DND-41 (cell line): Measurements from ENCODE around the gene SCN8A.

Experiments
- ATAC-seq: fragments of 200-7000 bp; cut with Tn5 transposase; 3 replicates; pipeline ENCODE4 v1.9.1; 2021; ENCODE audit warnings: low read depth; ENCODE audit not compliant: insufficient read depth
- DNase-seq: peaks from one replicate; pipeline ENCODE4 v3.0.0-alpha.2; 2020
- H2AFZ ChIP-seq: 2 replicates; pipeline ENCODE4 v1.6.0; 2012; ENCODE audit warnings: low read depth, low read length
- H3K27ac ChIP-seq: 2 replicates; pipeline ENCODE4 v1.5.1; 2012; ENCODE audit warnings: low read length, inconsistent platforms
- H3K27me3 ChIP-seq: fragments of 200-600 bp; sonication (generic); 2 replicates; pipeline ENCODE4 v1.6.0; 2012; ENCODE audit warnings: low read length, mild to moderate bottlenecking, inconsistent platforms; ENCODE audit not compliant: insufficient read depth, poor library complexity
- H3K36me3 ChIP-seq: 2 replicates; pipeline ENCODE4 v1.5.1; 2012; ENCODE audit warnings: low read length, inconsistent platforms; ENCODE audit not compliant: insufficient read depth
- H3K4me1 ChIP-seq: 2 replicates; pipeline ENCODE4 v1.5.1; 2012; ENCODE audit warnings: mild to moderate bottlenecking, low read length; ENCODE audit not compliant: insufficient read depth
- H3K4me2 ChIP-seq: 2 replicates; pipeline ENCODE4 v1.6.0; 2012; ENCODE audit warnings: mild to moderate bottlenecking, moderate library complexity, low read length, inconsistent platforms; ENCODE audit not compliant: insufficient read depth
- H3K4me3 ChIP-seq, 2 experiments: fragments of 200-600 bp in 1 of 2; shearing (Covaris generic) in 1 of 2; 2 replicates each; pipeline ENCODE4 v1.5.1; 2012 to 2016; ENCODE audit warnings: inconsistent platforms in 2 of 2, low read length in 2 of 2, mild to moderate bottlenecking in 2 of 2, low read depth in 1 of 2, moderate library complexity in 1 of 2
- H3K79me2 ChIP-seq: 2 replicates; pipeline ENCODE4 v1.6.0; 2012; ENCODE audit warnings: low read length, inconsistent platforms; ENCODE audit not compliant: insufficient read depth
- H3K9ac ChIP-seq: 2 replicates; pipeline ENCODE4 v1.6.0; 2012; ENCODE audit warnings: low read depth, mild to moderate bottlenecking, inconsistent platforms, low read length, moderate library complexity
- H3K9me3 ChIP-seq: 2 replicates; pipeline ENCODE4 v1.5.1; 2012; ENCODE audit warnings: low read length, moderate library complexity, mild to moderate bottlenecking, inconsistent platforms; ENCODE audit not compliant: insufficient read depth, severe bottlenecking
- H4K20me1 ChIP-seq: 2 replicates; pipeline ENCODE4 v1.6.0; 2012; ENCODE audit warnings: low read length; ENCODE audit not compliant: insufficient read depth
- CTCF ChIP-seq: IDR thresholded peaks from 2 replicates; pipeline ENCODE4 v1.5.1; 2012; ENCODE audit warnings: borderline replicate concordance, low read length, moderate library complexity, mild to moderate bottlenecking; ENCODE audit not compliant: poor library complexity, severe bottlenecking; ENCODE audit errors: extremely low read depth
- EZH2 ChIP-seq: IDR thresholded peaks from 3 replicates; pipeline ENCODE4 v1.6.1; 2012; ENCODE audit warnings: borderline replicate concordance, low read depth, mild to moderate bottlenecking, moderate library complexity, low read length, inconsistent platforms; ENCODE audit not compliant: severe bottlenecking

Gene SCN8A

GRCh38 chr12:51706206-51706605 is 115.2 kb downstream of the SCN8A start:
- no peak overlapping the region for H3K27ac ChIP-seq
- H2AFZ ChIP-seq, result no peak overlapping the region
- no peak for DNase-seq
- no peaks in the 10 kb centered on the region for H3K4me1 ChIP-seq
- H3K4me3 ChIP-seq, result no peak overlapping the region
- no peak for ATAC-seq
- no peaks in the 10 kb centered on the region for H3K9me3 ChIP-seq
- TF ChIP-seq EZH2, result no peak
- TF ChIP-seq CTCF, result no peak
- H3K36me3 ChIP-seq, result peaks cover 20% of the 10 kb centered on the region; the same call in 1 of the 2 replicates
- no peak overlapping the region for H3K9ac ChIP-seq
- H3K4me2 ChIP-seq, result no peak overlapping the region
- H3K27me3 ChIP-seq, result no peaks in the 10 kb centered on the region
- no peaks in the 10 kb centered on the region for H3K79me2 ChIP-seq
- H4K20me1 ChIP-seq, result no peaks in the 10 kb centered on the region

GRCh38 chr12:51714666-51715065 is 123.6 kb downstream of the SCN8A start:
- ATAC-seq, result no peak
- Histone ChIP-seq H3K4me3 (no peak overlapping the region), H3K27me3 (no peaks in the 10 kb centered on the region), H3K36me3 (peaks cover 5% of the 10 kb centered on the region; the same call in 1 of the 2 replicates), H3K79me2 (no peaks in the 10 kb centered on the region), H3K4me2 (no peak overlapping the region), H3K9me3 (no peaks in the 10 kb centered on the region), H3K9ac (no peak overlapping the region), H3K4me1 (no peaks in the 10 kb centered on the region), H2AFZ (no peak overlapping the region), H4K20me1 (no peaks in the 10 kb centered on the region), H3K27ac (no peak overlapping the region)
- no peak for DNase-seq
- TF ChIP-seq EZH2 (no peak), CTCF (no peak)

- Histone ChIP-seq H3K36me3 (peaks cover 13% of the 10 kb centered on the region), H3K79me2 (no peaks in the 10 kb centered on the region), H3K4me1 (no peaks in the 10 kb centered on the region), H3K27me3 (no peaks in the 10 kb centered on the region), H3K4me3 (no peak overlapping the region), H2AFZ (no peak overlapping the region), H3K9ac (no peak overlapping the region), H3K4me2 (no peak overlapping the region), H4K20me1 (no peaks in the 10 kb centered on the region), H3K27ac (no peak overlapping the region), H3K9me3 (no peaks in the 10 kb centered on the region)
- no peak for DNase-seq
- no peak for TF ChIP-seq EZH2
- no peak for TF ChIP-seq CTCF
- ATAC-seq, result no peak
Observed at GRCh38 chr12:51717326-51717925, 126.4 kb downstream of the SCN8A start.
